HepG2 (cell line): Measurements from ENCODE around the gene KLK7. TPM values are rescaled to one million over a fixed set of nuclear protein-coding genes. Genes with fewer than 3 reads are reported as not detected.

Source experiments
- ATAC-seq: fragments of 200-7000 bp; cut with Tn5 transposase; 3 replicates; pipeline ENCODE4 v1.9.1; 2020; ENCODE audit warnings: mild to moderate bottlenecking, moderate library complexity
- BruUV-seq: library from RNA; stranded (reverse); fragments of 400-500 nt; replicated peaks from 2 replicates; lab custom pipeline; 2021; lab: Mats Ljungman, UMichigan
- CTCF ChIA-PET: fragments of 300-600 bp; formaldehyde crosslinking; extraction: SDS; loops from one replicate; lab custom pipeline; 2021; ENCODE audit warnings: low total read pairs, inconsistent platforms, low intra/inter-chr PET ratio; lab: Yijun Ruan, JAX
- POLR2A ChIA-PET: fragments of 350-600 bp; sonication (Branson Sonifier 250); formaldehyde crosslinking; loops from one replicate; lab custom pipeline; 2020; ENCODE audit warnings: antibody characterized with exemption, inconsistent platforms; lab: Yijun Ruan, JAX
- DNase-seq: peaks from one replicate; pipeline ENCODE4 v3.0.0-alpha.2; 2015; ENCODE audit warnings: low spot score
- FAIRE-seq: peaks from 3 replicates; lab custom pipeline; 2011; peaks lifted over from hg19 to GRCh38; lab: Jason Lieb, UNC
- H2AFZ ChIP-seq: one replicate; pipeline ENCODE4 v1.6.1; 2011; ENCODE audit warnings: low read length, inconsistent platforms
- H3K27ac ChIP-seq: fragments of 300-600 bp; 3 replicates; pipeline ENCODE4 v1.8.0; 2011; ENCODE audit warnings: mixed run types, mild to moderate bottlenecking, mixed read lengths, low read length, inconsistent platforms; ENCODE audit not compliant: insufficient read depth; ENCODE audit errors: extremely low read length
- H3K27me3 ChIP-seq, 2 experiments: fragments of 200-600 bp in 1 of 2; 2 replicates in 1 of 2; 3 replicates in 1 of 2; pipeline versions ENCODE4 v1.6.0 to v1.8.0; 2011; ENCODE audit warnings: low read length in 2 of 2, mild to moderate bottlenecking in 2 of 2, moderate library complexity in 2 of 2, inconsistent platforms in 1 of 2; ENCODE audit not compliant: insufficient read depth in 2 of 2, control insufficient read depth in 1 of 2
- H3K36me3 ChIP-seq, 2 experiments: fragments of 200-600 bp in 1 of 2; replicated peaks in 1 of 2; 2 replicates in 1 of 2; 3 replicates in 1 of 2; pipeline versions ENCODE4 v1.5.1 to v1.8.0; 2011; ENCODE audit warnings: low read length in 2 of 2, inconsistent platforms in 1 of 2; ENCODE audit not compliant: insufficient read depth in 2 of 2, control insufficient read depth in 1 of 2
- H3K4me1 ChIP-seq: 2 replicates; pipeline ENCODE4 v1.5.1; 2012; ENCODE audit warnings: low read length, inconsistent platforms; ENCODE audit not compliant: insufficient read depth
- H3K4me2 ChIP-seq: 2 replicates; pipeline ENCODE4 v1.6.0; 2011; ENCODE audit warnings: low read depth, low read length, inconsistent platforms
- H3K4me3 ChIP-seq, 3 experiments: fragments of 200-600 bp in 1 of 3; sonication (generic), shearing (Covaris generic) in 1 of 3; replicated peaks in 1 of 3; 2 replicates each; pipeline ENCODE4 v1.5.1; 2011 to 2016; ENCODE audit warnings: low read length in 3 of 3, inconsistent platforms in 2 of 3, low read depth in 2 of 3, mild to moderate bottlenecking in 2 of 3, control low read depth in 1 of 3, mixed read lengths in 1 of 3; ENCODE audit not compliant: insufficient read depth in 1 of 3
- H3K79me2 ChIP-seq: one replicate; pipeline ENCODE4 v1.6.1; 2011; ENCODE audit warnings: low read length, inconsistent platforms; ENCODE audit not compliant: insufficient read depth
- H3K9ac ChIP-seq: 2 replicates; pipeline ENCODE4 v1.6.0; 2011; ENCODE audit warnings: mild to moderate bottlenecking, low read depth, low read length, inconsistent platforms; ENCODE audit not compliant: insufficient read depth
- H3K9me3 ChIP-seq: 2 replicates; pipeline ENCODE4 v1.5.1; 2012; ENCODE audit warnings: mild to moderate bottlenecking, low read length
- H4K20me1 ChIP-seq: 2 replicates; pipeline ENCODE4 v1.6.0; 2011; ENCODE audit warnings: inconsistent platforms, mild to moderate bottlenecking, low read length, moderate library complexity; ENCODE audit not compliant: insufficient read depth
- ATF7 ChIP-seq, 2 experiments: fragments of 450-650 bp in 1 of 2; sonication (generic) in 1 of 2; formaldehyde crosslinking in 1 of 2; IDR thresholded peaks; 2 replicates each; pipeline versions ENCODE4 v1.4.0 to v1.6.1; 2016 to 2020; ENCODE audit warnings: antibody characterized with exemption in 1 of 2, mild to moderate bottlenecking in 1 of 2, missing genetic modification reagents in 1 of 2
- CREB1 ChIP-seq, 2 experiments: fragments of 450-650 bp in 1 of 2; IDR thresholded peaks; 2 replicates each; pipeline ENCODE4 v1.6.1; 2016 to 2017; ENCODE audit warnings: control low read depth in 1 of 2, mild to moderate bottlenecking in 1 of 2, missing compliant biosample characterization in 1 of 2, missing genetic modification characterization in 1 of 2
- CREBL2 ChIP-seq: sonication (generic); formaldehyde crosslinking; IDR thresholded peaks from 2 replicates; pipeline ENCODE4 v1.8.1; 2023; ENCODE audit warnings: missing genetic modification reagents, mild to moderate bottlenecking, borderline replicate concordance
- GATA4 ChIP-seq: sonication (generic); IDR thresholded peaks from 2 replicates; pipeline ENCODE4 v1.6.1; 2016; ENCODE audit warnings: antibody characterized with exemption, low read depth, borderline replicate concordance
- MNT ChIP-seq: fragments of 450-650 bp; IDR thresholded peaks from 2 replicates; pipeline ENCODE4 v1.6.1; 2016
- NAIF1 ChIP-seq: sonication (generic); formaldehyde crosslinking; IDR thresholded peaks from 2 replicates; pipeline ENCODE4 v1.5.0; 2020; ENCODE audit warnings: mild to moderate bottlenecking, missing genetic modification reagents, borderline replicate concordance
- SYNCRIP ChIP-seq: fragments of 200-400 bp; formaldehyde crosslinking; IDR thresholded peaks from 2 replicates; pipeline ENCODE4 v1.6.1; 2018; ENCODE audit warnings: mild to moderate bottlenecking, low read depth, low read length; ENCODE audit not compliant: insufficient read depth
- TSC22D2 ChIP-seq: sonication (generic); formaldehyde crosslinking; IDR thresholded peaks from 2 replicates; pipeline ENCODE4 v1.5.1; 2020; ENCODE audit warnings: missing genetic modification reagents, mild to moderate bottlenecking, borderline replicate concordance
- ZNF576 ChIP-seq: sonication (generic); formaldehyde crosslinking; IDR thresholded peaks from 2 replicates; pipeline ENCODE4 v1.4.0; 2020; ENCODE audit warnings: mild to moderate bottlenecking, missing genetic modification reagents
- ZNF577 ChIP-seq: sonication (generic); formaldehyde crosslinking; IDR thresholded peaks from 2 replicates; pipeline ENCODE4 v1.4.0; 2020; ENCODE audit warnings: mild to moderate bottlenecking, low read depth, missing genetic modification reagents, borderline replicate concordance
- WGBS: methylation state at CpG from one replicate; pipeline ENCODE4 v1.1.6; 2017; ENCODE audit warnings: low lambda C conversion rate; 5-methylcytosine and 5-hydroxymethylcytosine counted together
- in situ Hi-C: cut with HindIII; loops from 2 replicates; pipeline ENCODE4 v1.10.0; 2017; ENCODE audit warnings: low pct_unique_long_range_greater_than_20kb; ENCODE audit not compliant: extremely low pct_ligation_motif_present
- intact Hi-C: fragments of 100-400 bp; cut with micrococcal nuclease; formaldehyde crosslinking; loops from one replicate; pipeline ENCODE4 v1.10.0; 2022; ENCODE audit not compliant: unreplicated experiment
- polyA plus RNA-seq, 8 experiments: library from polyadenylated mRNA; depleted of rRNA in 3 of 8; stranded (reverse) in 7 of 8; unstranded in 1 of 8; fragments of >200 nt; fragmentation: Illumina TruSeq in 4 of 8; extraction: Trizol in 4 of 8; gene quantifications; 2 replicates each; pipeline versions ENCODE4 v1.2.1 to v1.2.3, GENCODE V29; 2011 to 2016; ENCODE audit warnings: low read depth in 4 of 8, missing spikeins in 1 of 8, mixed read lengths in 1 of 8; ENCODE audit not compliant: insufficient read depth in 1 of 8
- total RNA-seq, 5 experiments: library from RNA; depleted of rRNA; stranded (reverse); fragments of >200 nt; fragmentation: Illumina TruSeq; extraction: Trizol; gene quantifications; 2 replicates each; pipeline ENCODE4 v1.2.3, GENCODE V29; 2016; ENCODE audit warnings: low read depth in 1 of 5

Gene KLK7
- total and polyA plus RNA-seq, 2 of the 13 experiments (the other 11 are each of a cell fraction or from before 2014, with no cell fraction given): not detected

GRCh38 chr19:51002542-51003311, 19.0 kb upstream of the KLK7 start:
- no peak for ATAC-seq
- H3K27ac ChIP-seq: no peak overlapping the region

More at GRCh38 chr19:51002542-51003311, 19.0 kb upstream of the KLK7 start:
- WGBS: 81% methylated on average over 16 of the region's 42 CpGs
- Histone ChIP-seq H3K27me3 (peaks cover 3% of the 10 kb centered on the region in 2 experiments; a peak in 3 of 5 replicates), H3K79me2 (no peaks in the 10 kb centered on the region), H3K4me1 (no peaks in the 10 kb centered on the region), H3K36me3 (no peaks in the 10 kb centered on the region), H3K9ac (no peak overlapping the region), H3K9me3 (no peaks in the 10 kb centered on the region), H3K4me2 (no peak overlapping the region), H4K20me1 (no peaks in the 10 kb centered on the region), H3K4me3 (no peak overlapping the region), H2AFZ (no peak overlapping the region)
- intact Hi-C loops: no loop called here
- no peak for TF ChIP-seq ZNF576 (CRISPR knock-in tag)
- no peak for TF ChIP-seq NAIF1 (CRISPR knock-in tag)
- no peak for TF ChIP-seq GATA4
- no peak for TF ChIP-seq TSC22D2
- peak; percentile 62 for TF ChIP-seq ATF7 (IDR thresholded peaks at IDR 0.05)
- TF ChIP-seq ATF7 (CRISPR knock-in tag; IDR thresholded peaks at IDR 0.05): no peak
- peak; percentile 81 for TF ChIP-seq CREB1 (IDR thresholded peaks at IDR 0.05)
- TF ChIP-seq CREB1 (CRISPR knock-in tag; IDR thresholded peaks at IDR 0.05): no peak
- TF ChIP-seq CREBL2: no peak
- 0 out of 2 replicates have a peak, but pooled peaks have one; percentile 21 for TF ChIP-seq MNT
- no peak for TF ChIP-seq SYNCRIP
- no peak for TF ChIP-seq ZNF577
- CTCF ChIA-PET: no interaction called here
- POLR2A ChIA-PET: no interaction called here
- no peak for FAIRE-seq
- in situ Hi-C loops: no loop called here
- no peak for DNase-seq
- BruUV-seq: no TSS peak
